Liver (tissue), 3 donors: Measurements from ENCODE around the gene CA10.

Experiments used
- JUND ChIP-seq, 2 donors: IDR thresholded peaks; 2 replicates each; pipeline ENCODE4 v1.6.1; 2016; ENCODE audit warnings: antibody characterized with exemption in 2 of 2
- RAD21 ChIP-seq, 2 donors: IDR thresholded peaks; 2 replicates each; pipeline ENCODE4 v1.6.1; 2016; ENCODE audit warnings: antibody characterized with exemption in 2 of 2, mild to moderate bottlenecking in 2 of 2
- SP1 ChIP-seq: IDR thresholded peaks from 2 replicates; pipeline ENCODE4 v1.6.1; 2018; ENCODE audit warnings: antibody characterized with exemption, mild to moderate bottlenecking
- YY1 ChIP-seq: IDR thresholded peaks from 2 replicates; pipeline ENCODE4 v1.6.1; 2016; ENCODE audit warnings: antibody characterized with exemption, mild to moderate bottlenecking
- TF ChIP-seq, protein P1 (sequence below): IDR thresholded peaks from 2 replicates; pipeline ENCODE4 v1.6.1; 2016; ENCODE audit warnings: antibody characterized with exemption
- TF ChIP-seq, protein P2 (sequence below): fragments of 150-350 bp; IDR thresholded peaks from 2 replicates; pipeline ENCODE4 v1.5.1; 2017; ENCODE audit warnings: improper control_type of control experiment, low read depth, low read length; ENCODE audit not compliant: missing input control
- TF ChIP-seq, protein P3 (sequence below): IDR thresholded peaks from 2 replicates; pipeline ENCODE4 v1.6.1; 2016; ENCODE audit warnings: antibody characterized with exemption, mild to moderate bottlenecking
- donor health status: healthy.
- donor health status: healthy.

DNA sequence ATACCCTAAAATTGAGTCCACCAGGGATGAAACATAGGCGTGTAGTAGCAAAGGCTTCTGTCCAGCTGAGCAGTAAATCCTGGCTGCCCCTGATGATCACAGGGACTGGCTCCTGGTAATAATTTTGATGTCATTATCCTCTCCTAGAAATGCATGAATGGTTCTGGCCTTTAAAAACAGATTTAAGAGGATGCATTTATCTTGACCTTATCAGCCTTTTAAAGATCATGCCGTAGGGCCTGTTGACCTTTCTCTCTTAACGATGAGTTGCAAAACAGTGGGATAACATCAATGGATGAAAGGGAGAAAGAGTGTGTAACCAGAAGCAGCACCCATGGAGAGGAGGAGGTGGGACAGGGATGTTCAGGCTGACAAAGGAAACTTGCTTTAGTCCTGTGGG, 128.5 kb downstream of the CA10 start:
- TF ChIP-seq, protein P1, sequence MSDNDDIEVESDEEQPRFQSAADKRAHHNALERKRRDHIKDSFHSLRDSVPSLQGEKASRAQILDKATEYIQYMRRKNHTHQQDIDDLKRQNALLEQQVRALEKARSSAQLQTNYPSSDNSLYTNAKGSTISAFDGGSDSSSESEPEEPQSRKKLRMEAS: no peak
- TF ChIP-seq, protein P2, sequence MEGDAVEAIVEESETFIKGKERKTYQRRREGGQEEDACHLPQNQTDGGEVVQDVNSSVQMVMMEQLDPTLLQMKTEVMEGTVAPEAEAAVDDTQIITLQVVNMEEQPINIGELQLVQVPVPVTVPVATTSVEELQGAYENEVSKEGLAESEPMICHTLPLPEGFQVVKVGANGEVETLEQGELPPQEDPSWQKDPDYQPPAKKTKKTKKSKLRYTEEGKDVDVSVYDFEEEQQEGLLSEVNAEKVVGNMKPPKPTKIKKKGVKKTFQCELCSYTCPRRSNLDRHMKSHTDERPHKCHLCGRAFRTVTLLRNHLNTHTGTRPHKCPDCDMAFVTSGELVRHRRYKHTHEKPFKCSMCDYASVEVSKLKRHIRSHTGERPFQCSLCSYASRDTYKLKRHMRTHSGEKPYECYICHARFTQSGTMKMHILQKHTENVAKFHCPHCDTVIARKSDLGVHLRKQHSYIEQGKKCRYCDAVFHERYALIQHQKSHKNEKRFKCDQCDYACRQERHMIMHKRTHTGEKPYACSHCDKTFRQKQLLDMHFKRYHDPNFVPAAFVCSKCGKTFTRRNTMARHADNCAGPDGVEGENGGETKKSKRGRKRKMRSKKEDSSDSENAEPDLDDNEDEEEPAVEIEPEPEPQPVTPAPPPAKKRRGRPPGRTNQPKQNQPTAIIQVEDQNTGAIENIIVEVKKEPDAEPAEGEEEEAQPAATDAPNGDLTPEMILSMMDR: no peak
- TF ChIP-seq RAD21 (IDR thresholded peaks at IDR 0.05): no peak
- TF ChIP-seq SP1: no peak
- TF ChIP-seq, protein P3, sequence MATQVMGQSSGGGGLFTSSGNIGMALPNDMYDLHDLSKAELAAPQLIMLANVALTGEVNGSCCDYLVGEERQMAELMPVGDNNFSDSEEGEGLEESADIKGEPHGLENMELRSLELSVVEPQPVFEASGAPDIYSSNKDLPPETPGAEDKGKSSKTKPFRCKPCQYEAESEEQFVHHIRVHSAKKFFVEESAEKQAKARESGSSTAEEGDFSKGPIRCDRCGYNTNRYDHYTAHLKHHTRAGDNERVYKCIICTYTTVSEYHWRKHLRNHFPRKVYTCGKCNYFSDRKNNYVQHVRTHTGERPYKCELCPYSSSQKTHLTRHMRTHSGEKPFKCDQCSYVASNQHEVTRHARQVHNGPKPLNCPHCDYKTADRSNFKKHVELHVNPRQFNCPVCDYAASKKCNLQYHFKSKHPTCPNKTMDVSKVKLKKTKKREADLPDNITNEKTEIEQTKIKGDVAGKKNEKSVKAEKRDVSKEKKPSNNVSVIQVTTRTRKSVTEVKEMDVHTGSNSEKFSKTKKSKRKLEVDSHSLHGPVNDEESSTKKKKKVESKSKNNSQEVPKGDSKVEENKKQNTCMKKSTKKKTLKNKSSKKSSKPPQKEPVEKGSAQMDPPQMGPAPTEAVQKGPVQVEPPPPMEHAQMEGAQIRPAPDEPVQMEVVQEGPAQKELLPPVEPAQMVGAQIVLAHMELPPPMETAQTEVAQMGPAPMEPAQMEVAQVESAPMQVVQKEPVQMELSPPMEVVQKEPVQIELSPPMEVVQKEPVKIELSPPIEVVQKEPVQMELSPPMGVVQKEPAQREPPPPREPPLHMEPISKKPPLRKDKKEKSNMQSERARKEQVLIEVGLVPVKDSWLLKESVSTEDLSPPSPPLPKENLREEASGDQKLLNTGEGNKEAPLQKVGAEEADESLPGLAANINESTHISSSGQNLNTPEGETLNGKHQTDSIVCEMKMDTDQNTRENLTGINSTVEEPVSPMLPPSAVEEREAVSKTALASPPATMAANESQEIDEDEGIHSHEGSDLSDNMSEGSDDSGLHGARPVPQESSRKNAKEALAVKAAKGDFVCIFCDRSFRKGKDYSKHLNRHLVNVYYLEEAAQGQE: no peak
- no peak for TF ChIP-seq JUND (IDR thresholded peaks at IDR 0.05)
- TF ChIP-seq YY1: no peak
